Measurements from ENCODE around the gene ATXN7L1. TPM values are rescaled to one million over a fixed set of nuclear protein-coding genes. Genes with fewer than 3 reads are reported as not detected.
"Not testable (repeated sequence)": the region's sequence is repeated elsewhere in the genome, so short reads cannot be mapped to it uniquely, and the experiment has no call there.

ATXN7L1 gene
- total RNA-seq, 3 donors from 2014 or later (not counting 1 experiment from before 2014, with no cell fraction given): 37.5 to 48.6 (median 47.9) TPM

DNA sequence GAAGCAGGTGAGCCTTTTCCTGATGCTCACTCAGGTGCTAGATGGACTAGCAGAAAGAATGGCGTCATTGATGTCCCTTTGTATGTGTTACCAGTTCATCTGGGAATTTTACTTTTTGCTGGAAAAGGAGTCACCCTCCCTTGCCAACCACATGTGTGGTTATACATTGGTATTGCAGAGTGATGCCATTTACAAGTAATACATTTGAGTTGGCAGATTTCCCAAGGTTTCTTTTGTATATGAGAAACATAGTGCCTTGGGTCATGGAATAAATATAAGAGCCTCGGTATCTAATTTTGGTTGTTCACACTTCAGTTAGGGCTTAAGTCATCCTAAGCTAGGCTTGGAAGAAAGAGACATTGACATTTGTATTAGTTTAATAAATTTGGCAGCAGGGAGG is 10.4 kb upstream of the ATXN7L1 start:
- 97% methylated on average over 2 of the region's 2 CpGs for whole genome bisulfite sequencing (ENCODE audit: insufficient coverage)
- DNase-seq (no peak), ATAC-seq (no peak)
- H3K4me1 ChIP-seq (ENCODE audit: control insufficient read depth, insufficient read depth, low read length): peaks cover 23% of the 10 kb centered on the region
- no peaks in the 10 kb centered on the region for H3K27me3 ChIP-seq (ENCODE audit: control insufficient read depth, insufficient read depth, low read length)
- Mint-ChIP-seq H3K4me3 (no peak overlapping the region), H3K4me1 (peaks cover 39 to 44% of the 10 kb centered on the region in 2 donors), H3K27me3 (ENCODE audit: low read depth in 2 of 2) (no peaks in the 10 kb centered on the region), H3K36me3 (no peaks in the 10 kb centered on the region), H3K9me3 (no peaks in the 10 kb centered on the region), H3K27ac (no peak overlapping the region)
- H3K27ac ChIP-seq (ENCODE audit: low read length): no peak overlapping the region
- H3K4me3 ChIP-seq (ENCODE audit: low read length): no peak overlapping the region
- intact Hi-C loops (cut with micrococcal nuclease): no loop called here
- no peaks in the 10 kb centered on the region for H3K9me3 ChIP-seq (ENCODE audit: control insufficient read depth, insufficient read depth, low read length)
- H3K36me3 ChIP-seq (ENCODE audit: control insufficient read depth, insufficient read depth, low read length): peaks cover 2% of the 10 kb centered on the region
- TF ChIP-seq, protein P1, sequence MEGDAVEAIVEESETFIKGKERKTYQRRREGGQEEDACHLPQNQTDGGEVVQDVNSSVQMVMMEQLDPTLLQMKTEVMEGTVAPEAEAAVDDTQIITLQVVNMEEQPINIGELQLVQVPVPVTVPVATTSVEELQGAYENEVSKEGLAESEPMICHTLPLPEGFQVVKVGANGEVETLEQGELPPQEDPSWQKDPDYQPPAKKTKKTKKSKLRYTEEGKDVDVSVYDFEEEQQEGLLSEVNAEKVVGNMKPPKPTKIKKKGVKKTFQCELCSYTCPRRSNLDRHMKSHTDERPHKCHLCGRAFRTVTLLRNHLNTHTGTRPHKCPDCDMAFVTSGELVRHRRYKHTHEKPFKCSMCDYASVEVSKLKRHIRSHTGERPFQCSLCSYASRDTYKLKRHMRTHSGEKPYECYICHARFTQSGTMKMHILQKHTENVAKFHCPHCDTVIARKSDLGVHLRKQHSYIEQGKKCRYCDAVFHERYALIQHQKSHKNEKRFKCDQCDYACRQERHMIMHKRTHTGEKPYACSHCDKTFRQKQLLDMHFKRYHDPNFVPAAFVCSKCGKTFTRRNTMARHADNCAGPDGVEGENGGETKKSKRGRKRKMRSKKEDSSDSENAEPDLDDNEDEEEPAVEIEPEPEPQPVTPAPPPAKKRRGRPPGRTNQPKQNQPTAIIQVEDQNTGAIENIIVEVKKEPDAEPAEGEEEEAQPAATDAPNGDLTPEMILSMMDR (IDR thresholded peaks at IDR 0.05): no peak

DNA sequence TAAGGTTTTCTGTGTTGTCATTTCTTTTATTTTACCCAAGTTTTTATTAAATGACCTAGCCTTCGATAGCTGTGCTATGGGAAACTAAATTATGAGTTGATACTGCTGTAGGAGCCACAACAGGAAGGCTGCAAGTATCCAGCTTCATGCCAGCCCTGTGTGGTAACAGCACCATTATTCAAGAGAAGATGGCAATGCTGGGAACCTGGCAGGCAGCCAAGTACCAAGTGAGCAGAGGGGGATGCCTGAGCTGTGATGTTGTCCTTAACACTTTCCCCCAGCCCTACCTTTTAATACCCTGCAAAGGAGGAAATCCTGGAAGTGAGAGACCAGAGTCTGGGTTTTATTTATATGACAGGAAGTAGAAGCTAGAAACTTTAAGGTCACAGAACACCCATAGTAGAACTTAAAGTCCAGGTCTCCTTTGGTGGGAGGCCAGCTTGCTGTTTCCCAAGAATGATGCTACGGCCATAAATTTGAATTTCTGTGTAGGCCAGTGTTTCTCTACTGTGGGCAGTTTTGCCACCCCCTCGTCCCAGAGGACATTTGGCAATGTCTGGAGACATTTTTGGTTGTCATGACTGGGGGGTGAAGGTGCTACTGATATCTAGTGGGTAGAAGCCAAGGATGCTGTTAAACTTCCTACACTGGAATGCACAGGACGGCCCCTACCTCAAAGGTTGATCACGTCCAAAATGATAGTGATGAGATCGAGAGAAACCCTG is 9.2 kb upstream of the ATXN7L1 start:
- Mint-ChIP-seq H3K4me1 (peaks cover 35 to 48% of the 10 kb centered on the region in 2 donors), H3K36me3 (no peaks in the 10 kb centered on the region), H3K27ac (peak overlapping the region in 1 of 2 donors; percentile 43), H3K4me3 (no peak overlapping the region), H3K9me3 (no peaks in the 10 kb centered on the region), H3K27me3 (ENCODE audit: low read depth in 2 of 2) (no peaks in the 10 kb centered on the region)
- Histone ChIP-seq H3K27ac (ENCODE audit: low read length) (no peak overlapping the region), H3K36me3 (ENCODE audit: control insufficient read depth, insufficient read depth, low read length) (no peaks in the 10 kb centered on the region), H3K4me1 (ENCODE audit: control insufficient read depth, insufficient read depth, low read length) (peaks cover 19% of the 10 kb centered on the region), H3K9me3 (ENCODE audit: control insufficient read depth, insufficient read depth, low read length) (no peaks in the 10 kb centered on the region), H3K27me3 (ENCODE audit: control insufficient read depth, insufficient read depth, low read length) (no peaks in the 10 kb centered on the region), H3K4me3 (ENCODE audit: low read length) (no peak overlapping the region)
- peak; percentile 39 to 52 (median 42) for ATAC-seq
- peak in 1 of 2 donors; percentile 59 for DNase-seq
- intact Hi-C loops (cut with micrococcal nuclease): no loop called here
- 85% methylated on average over 6 of the region's 6 CpGs for WGBS (ENCODE audit: insufficient coverage)
- TF ChIP-seq, protein P1 (IDR thresholded peaks at IDR 0.05): no peak

DNA sequence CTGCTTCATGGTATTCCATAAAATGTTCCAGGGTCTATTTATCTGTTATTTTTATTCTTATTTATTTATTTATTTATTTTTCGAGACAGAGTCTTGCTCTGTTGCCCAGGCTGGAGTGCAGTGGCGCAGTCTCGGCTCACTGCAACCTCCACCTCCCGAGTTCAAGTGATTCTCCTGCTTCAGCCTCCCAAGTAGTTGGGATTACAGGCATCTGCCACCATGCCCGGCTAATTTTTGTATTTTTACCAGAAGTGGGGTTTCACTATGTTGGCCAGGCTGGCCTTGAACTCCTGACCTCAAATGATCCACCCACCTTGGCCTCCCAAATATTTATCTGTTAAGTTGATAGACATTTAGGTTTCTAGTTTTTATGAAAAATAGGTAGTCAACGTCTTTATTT is 6.8 kb upstream of the ATXN7L1 start:
- peaks cover 43 to 51% of the 10 kb centered on the region in 2 donors for H3K4me1 Mint-ChIP-seq
- H3K27me3 Mint-ChIP-seq (ENCODE audit: low read depth in 2 of 2); ATAC-seq: not testable (repeated sequence)

DNA sequence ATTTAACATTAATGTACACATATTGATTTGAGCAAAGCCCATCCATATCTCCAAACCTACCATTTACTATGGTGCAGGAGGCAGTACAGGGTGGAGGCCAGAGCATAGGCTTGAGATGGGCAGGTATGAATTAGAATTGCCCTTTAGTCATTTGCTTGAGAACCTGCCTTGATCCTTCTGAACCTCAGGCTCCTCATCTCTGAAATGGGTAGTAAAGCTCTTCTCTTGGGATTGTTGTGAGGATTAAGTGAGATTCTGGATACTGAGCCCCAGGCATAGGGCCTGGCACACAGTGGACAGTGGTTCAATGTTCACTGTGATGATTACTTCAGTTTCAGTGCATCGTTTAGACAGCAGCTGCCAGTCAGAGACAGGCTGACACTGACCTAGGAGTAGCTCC is 5.0 kb upstream of the ATXN7L1 start:
- peaks cover 56 to 63% of the 10 kb centered on the region in 2 donors for H3K4me1 Mint-ChIP-seq
- H3K9me3 Mint-ChIP-seq: no peaks in the 10 kb centered on the region
- no peaks in the 10 kb centered on the region for H3K27me3 Mint-ChIP-seq (ENCODE audit: low read depth in 2 of 2)
- H3K27ac ChIP-seq (ENCODE audit: low read length): no peak overlapping the region
- H3K4me1 ChIP-seq (ENCODE audit: control insufficient read depth, insufficient read depth, low read length): peaks cover 31% of the 10 kb centered on the region
- intact Hi-C loops (cut with micrococcal nuclease): no loop called here
- no peak overlapping the region for H3K4me3 ChIP-seq (ENCODE audit: low read length)
- no peak for DNase-seq
- no peak overlapping the region for H3K4me3 Mint-ChIP-seq
- no peaks in the 10 kb centered on the region for H3K9me3 ChIP-seq (ENCODE audit: control insufficient read depth, insufficient read depth, low read length)
- no peaks in the 10 kb centered on the region for H3K36me3 ChIP-seq (ENCODE audit: control insufficient read depth, insufficient read depth, low read length)
- H3K27me3 ChIP-seq (ENCODE audit: control insufficient read depth, insufficient read depth, low read length): no peaks in the 10 kb centered on the region
- 91% methylated on average over 1 of the region's 1 CpG for WGBS (ENCODE audit: insufficient coverage)
- ATAC-seq: no peak
- no peaks in the 10 kb centered on the region for H3K36me3 Mint-ChIP-seq
- TF ChIP-seq, protein P1 (IDR thresholded peaks at IDR 0.05): no peak
- H3K27ac Mint-ChIP-seq: peak overlapping the region in 1 of 2 donors; percentile 18

More for the DNA sequence above, 6.8 kb upstream of the ATXN7L1 start:
- H3K4me1 ChIP-seq (ENCODE audit: control insufficient read depth, insufficient read depth, low read length): peaks cover 17% of the 10 kb centered on the region
- intact Hi-C loops (cut with micrococcal nuclease); H3K4me3 ChIP-seq (ENCODE audit: low read length); H3K36me3 Mint-ChIP-seq; H3K9me3 Mint-ChIP-seq; H3K27ac Mint-ChIP-seq; H3K4me3 Mint-ChIP-seq; H3K9me3 ChIP-seq (ENCODE audit: control insufficient read depth, insufficient read depth, low read length); H3K27ac ChIP-seq (ENCODE audit: low read length); H3K36me3 ChIP-seq (ENCODE audit: control insufficient read depth, insufficient read depth, low read length); DNase-seq; H3K27me3 ChIP-seq (ENCODE audit: control insufficient read depth, insufficient read depth, low read length): not testable (repeated sequence)
- 87% methylated on average over 5 of the region's 6 CpGs for WGBS (ENCODE audit: insufficient coverage)

Data from natural killer cell (primary cell).